Astrocyte (in vitro differentiated cells and primary cell): Measurements from ENCODE around the gene LAMA5. TPM values are rescaled to one million over a fixed set of nuclear protein-coding genes. Genes with fewer than 3 reads are reported as not detected.

Experiments
- DNase-seq: peaks from one replicate; pipeline ENCODE4 v3.0.0-alpha.2; 2010; ENCODE audit warnings: low read depth
- FAIRE-seq: peaks from 2 replicates; lab custom pipeline; 2011; peaks lifted over from hg19 to GRCh38; lab: Jason Lieb, UNC
- H2AFZ ChIP-seq: 2 replicates; pipeline ENCODE4 v1.6.0; 2012; ENCODE audit warnings: low read depth, low read length, inconsistent platforms
- H3K27ac ChIP-seq: 2 replicates; pipeline ENCODE4 v1.5.1; 2011; ENCODE audit warnings: low read depth, low read length, inconsistent platforms
- H3K27me3 ChIP-seq: 2 replicates; pipeline ENCODE4 v1.6.0; 2011; ENCODE audit warnings: low read length, inconsistent platforms; ENCODE audit not compliant: insufficient read depth
- H3K36me3 ChIP-seq: 2 replicates; pipeline ENCODE4 v1.5.1; 2011; ENCODE audit warnings: low read length, inconsistent platforms; ENCODE audit not compliant: insufficient read depth
- H3K4me1 ChIP-seq: 2 replicates; pipeline ENCODE4 v1.5.1; 2011; ENCODE audit warnings: low read length, inconsistent platforms; ENCODE audit not compliant: insufficient read depth
- H3K4me2 ChIP-seq: 2 replicates; pipeline ENCODE4 v1.6.0; 2012; ENCODE audit warnings: low read length, inconsistent platforms
- H3K4me3 ChIP-seq: 2 replicates; pipeline ENCODE4 v1.5.1; 2011; ENCODE audit warnings: low read depth, mild to moderate bottlenecking, low read length, inconsistent platforms; ENCODE audit not compliant: insufficient read depth
- H3K79me2 ChIP-seq: 2 replicates; pipeline ENCODE4 v1.6.0; 2012; ENCODE audit warnings: mild to moderate bottlenecking, low read length, inconsistent platforms; ENCODE audit not compliant: insufficient read depth
- H3K9ac ChIP-seq: 2 replicates; pipeline ENCODE4 v1.6.0; 2012; ENCODE audit warnings: mild to moderate bottlenecking, low read length, inconsistent platforms
- H3K9me3 ChIP-seq: 2 replicates; pipeline ENCODE4 v1.5.1; 2012; ENCODE audit warnings: low read depth, mild to moderate bottlenecking, low read length, inconsistent platforms; ENCODE audit not compliant: insufficient read depth
- H4K20me1 ChIP-seq: 2 replicates; pipeline ENCODE4 v1.6.0; 2012; ENCODE audit warnings: low read length, inconsistent platforms; ENCODE audit not compliant: insufficient read depth
- H3K27ac Mint-ChIP-seq: one replicate; pipeline ENCODE4 v1.8.0; 2021; ENCODE audit warnings: mild to moderate bottlenecking, mixed read lengths; ENCODE audit not compliant: unreplicated experiment
- H3K27me3 Mint-ChIP-seq: one replicate; pipeline ENCODE4 v1.8.0; 2021; ENCODE audit warnings: low read depth, mixed read lengths; ENCODE audit not compliant: unreplicated experiment
- H3K36me3 Mint-ChIP-seq: one replicate; pipeline ENCODE4 v1.8.0; 2021; ENCODE audit warnings: low read depth, mixed read lengths; ENCODE audit not compliant: unreplicated experiment
- H3K4me1 Mint-ChIP-seq: one replicate; pipeline ENCODE4 v1.8.0; 2021; ENCODE audit warnings: low read depth, mixed read lengths; ENCODE audit not compliant: unreplicated experiment
- H3K4me3 Mint-ChIP-seq: one replicate; pipeline ENCODE4 v1.8.0; 2021; ENCODE audit warnings: mild to moderate bottlenecking, moderate library complexity, mixed read lengths; ENCODE audit not compliant: unreplicated experiment
- H3K9me3 Mint-ChIP-seq: one replicate; pipeline ENCODE4 v1.8.0; 2021; ENCODE audit warnings: mild to moderate bottlenecking, mixed read lengths; ENCODE audit not compliant: unreplicated experiment
- CTCF ChIP-seq: IDR thresholded peaks from 2 replicates; pipeline ENCODE4 v1.5.1; 2011; ENCODE audit warnings: low read depth, mild to moderate bottlenecking, inconsistent platforms, low read length, moderate library complexity; ENCODE audit not compliant: insufficient read depth
- EZH2 ChIP-seq: IDR thresholded peaks from 2 replicates; pipeline ENCODE4 v1.6.1; 2012; ENCODE audit warnings: mild to moderate bottlenecking, low read length, inconsistent platforms; ENCODE audit not compliant: insufficient read depth
- total RNA-seq: library from RNA; stranded (reverse); gene quantifications from 2 replicates; pipeline ENCODE4 v1.2.1, GENCODE V29; 2021

LAMA5 gene
- total RNA-seq, 1 donor from 2014 or later, result 350 TPM

- Histone ChIP-seq H4K20me1 (no peaks in the 10 kb centered on the region), H3K4me3 (no peak overlapping the region), H3K9ac (no peak overlapping the region), H3K27ac (no peak overlapping the region), H3K4me2 (no peak overlapping the region), H3K9me3 (no peaks in the 10 kb centered on the region), H3K36me3 (no peaks in the 10 kb centered on the region), H3K79me2 (no peaks in the 10 kb centered on the region), H2AFZ (no peak overlapping the region), H3K27me3 (no peaks in the 10 kb centered on the region), H3K4me1 (no peaks in the 10 kb centered on the region)
- no peak overlapping the region for H3K4me3 Mint-ChIP-seq
- FAIRE-seq (no peak), DNase-seq (no peak)
- H3K27me3 Mint-ChIP-seq, result no peaks in the 10 kb centered on the region
- H3K36me3 Mint-ChIP-seq, result peaks cover 12% of the 10 kb centered on the region
- TF ChIP-seq CTCF, result no peak
- no peak for TF ChIP-seq EZH2
- H3K9me3 Mint-ChIP-seq, result no peaks in the 10 kb centered on the region
- no peak overlapping the region for H3K27ac Mint-ChIP-seq
- no peaks in the 10 kb centered on the region for H3K4me1 Mint-ChIP-seq
These were observed 46.3 kb downstream of the LAMA5 start for GRCh38 chr20:62320581-62321354.

DNA sequence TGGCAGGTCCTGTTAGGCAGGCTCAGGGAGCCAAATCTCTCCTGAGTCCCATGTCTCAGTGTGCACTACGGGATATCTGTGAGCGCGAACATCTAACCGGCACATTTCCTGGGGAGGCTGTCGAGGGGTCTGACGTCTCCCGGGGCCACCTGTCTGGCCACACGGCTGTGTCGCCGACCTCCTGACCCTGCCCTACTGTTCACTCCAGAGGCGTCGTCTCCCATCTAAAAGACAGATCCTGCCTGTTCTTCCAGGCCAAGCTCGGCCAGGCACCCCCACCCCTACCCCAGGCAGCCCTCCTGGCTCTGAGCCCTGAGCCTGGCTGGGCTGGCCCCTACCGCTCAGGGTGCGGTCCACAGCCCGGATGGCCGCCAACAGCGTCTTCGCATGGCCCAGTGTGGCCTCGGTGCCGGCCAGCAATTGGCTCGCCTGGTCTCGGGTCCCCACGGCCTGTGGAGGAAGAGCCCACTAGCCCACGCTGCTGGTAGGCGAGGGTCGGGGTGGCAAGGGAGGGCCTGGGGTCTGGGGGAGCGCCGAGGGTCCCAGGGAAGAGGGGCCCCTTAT lies 47.7 kb downstream of the LAMA5 start:
- H3K4me1 Mint-ChIP-seq, result no peaks in the 10 kb centered on the region
- no peaks in the 10 kb centered on the region for H3K9me3 Mint-ChIP-seq
- DNase-seq (no peak), FAIRE-seq (no peak)
- Histone ChIP-seq H4K20me1 (no peaks in the 10 kb centered on the region), H3K27ac (no peak overlapping the region), H3K27me3 (no peaks in the 10 kb centered on the region), H3K9me3 (no peaks in the 10 kb centered on the region), H2AFZ (no peak overlapping the region), H3K4me1 (no peaks in the 10 kb centered on the region), H3K36me3 (no peaks in the 10 kb centered on the region), H3K79me2 (no peaks in the 10 kb centered on the region), H3K4me2 (no peak overlapping the region), H3K9ac (no peak overlapping the region), H3K4me3 (no peak overlapping the region)
- no peaks in the 10 kb centered on the region for H3K27me3 Mint-ChIP-seq
- TF ChIP-seq EZH2 (no peak), CTCF (no peak)
- no peak overlapping the region for H3K4me3 Mint-ChIP-seq
- peaks cover 15% of the 10 kb centered on the region for H3K36me3 Mint-ChIP-seq
- H3K27ac Mint-ChIP-seq, result peak overlapping the region; percentile 58
